Measurements from ENCODE around the gene NPY5R.

GRCh38 chr4:163398238-163398637, 54.5 kb downstream of the NPY5R start:
- no peak for TF ChIP-seq POLR2AphosphoS5 (IDR thresholded peaks at IDR 0.05; ENCODE audit: low read depth, low read length)
- no peak for TF ChIP-seq TAF1 (IDR thresholded peaks at IDR 0.05; ENCODE audit: borderline replicate concordance, low read depth, low read length)
- TF ChIP-seq POLR2A (IDR thresholded peaks at IDR 0.05; ENCODE audit: low read depth, low read length): no peak

Data from GM12892 (cell line).